K562 (cell line): ENCODE measurements around the gene IFT22. TPM values are rescaled to one million over a fixed set of nuclear protein-coding genes. Genes with fewer than 3 reads are reported as not detected.

Experiments used
- ATAC-seq: fragments of 200-7000 bp; cut with Tn5 transposase; 3 replicates; pipeline ENCODE4 v1.9.1; 2020; ENCODE audit warnings: moderate library complexity
- BruUV-seq: library from RNA; stranded (reverse); fragments of 400-500 nt; replicated peaks from 2 replicates; lab custom pipeline; 2021; lab: Mats Ljungman, UMichigan
- CTCF ChIA-PET: fragments of 300-600 bp; formaldehyde crosslinking; extraction: SDS; loops from one replicate; lab custom pipeline; 2021; ENCODE audit warnings: low intra/inter-chr PET ratio; lab: Yijun Ruan, JAX
- POLR2A ChIA-PET: fragments of 300-600, 350-650 bp; sonication (Branson Sonifier 250); formaldehyde crosslinking; extraction: SDS; loops from one replicate; lab custom pipeline; 2021; ENCODE audit warnings: antibody characterized with exemption, inconsistent platforms; lab: Yijun Ruan, JAX
- DNase-seq, 4 experiments: peaks; one replicate each; pipeline versions ENCODE4 v3.0.0 to v3.0.0-alpha.2; 2011 to 2018; ENCODE audit warnings: low spot score in 3 of 4, mixed read lengths in 3 of 4; ENCODE audit errors: extremely low read depth in 1 of 4
- FAIRE-seq: peaks from 2 replicates; lab custom pipeline; 2011; peaks lifted over from hg19 to GRCh38; lab: Jason Lieb, UNC
- H2AFZ ChIP-seq: 2 replicates; pipeline ENCODE4 v1.6.0; 2011; ENCODE audit warnings: low read depth, low read length, control low read depth, inconsistent platforms
- H3K27ac ChIP-seq: fragments of 200-600 bp; 3 replicates; pipeline ENCODE4 v1.8.0; 2011; ENCODE audit warnings: low read depth, mild to moderate bottlenecking, control low read depth, inconsistent platforms, low read length, moderate library complexity, mixed read lengths; ENCODE audit errors: extremely low read depth
- H3K27me3 ChIP-seq, 2 experiments: fragments of 300-600 bp in 1 of 2; 2 replicates in 1 of 2; 3 replicates in 1 of 2; pipeline versions ENCODE4 v1.6.0 to v1.8.0; 2011; ENCODE audit warnings: inconsistent platforms in 2 of 2, low read length in 2 of 2, mild to moderate bottlenecking in 1 of 2, mixed read lengths in 1 of 2, moderate library complexity in 1 of 2; ENCODE audit not compliant: control insufficient read depth in 2 of 2, insufficient read depth in 2 of 2
- H3K36me3 ChIP-seq: fragments of 300-600 bp; 3 replicates; pipeline ENCODE4 v1.8.0; 2011; ENCODE audit warnings: mild to moderate bottlenecking, low read length, inconsistent platforms; ENCODE audit not compliant: control insufficient read depth, insufficient read depth
- H3K4me1 ChIP-seq, 2 experiments: fragments of 200-600 bp in 1 of 2; replicated peaks in 1 of 2; 2 replicates in 1 of 2; 3 replicates in 1 of 2; pipeline versions ENCODE4 v1.5.1 to v1.8.0; 2011; ENCODE audit warnings: inconsistent platforms in 2 of 2, low read length in 2 of 2, mild to moderate bottlenecking in 1 of 2, mixed read lengths in 1 of 2, moderate library complexity in 1 of 2; ENCODE audit not compliant: control insufficient read depth in 2 of 2, insufficient read depth in 2 of 2
- H3K4me2 ChIP-seq: 2 replicates; pipeline ENCODE4 v1.6.1; 2011; ENCODE audit warnings: low read length, control low read depth, inconsistent platforms, mixed read lengths; ENCODE audit not compliant: insufficient read depth
- H3K4me3 ChIP-seq: fragments of 200-600 bp; sonication (generic), shearing (Covaris generic); 2 replicates; pipeline ENCODE4 v1.5.1; 2016; ENCODE audit warnings: control low read depth, inconsistent platforms
- H3K79me2 ChIP-seq: fragments of 200-600 bp; 3 replicates; pipeline ENCODE4 v1.8.0; 2011; ENCODE audit warnings: low read length, inconsistent platforms; ENCODE audit not compliant: control insufficient read depth, insufficient read depth
- H3K9ac ChIP-seq, 2 experiments: 2 replicates each; pipeline versions ENCODE4 v1.6.0 to v1.6.1; 2011; ENCODE audit warnings: low read depth in 2 of 2, low read length in 2 of 2, control low read depth in 1 of 2, inconsistent platforms in 1 of 2, mild to moderate bottlenecking in 1 of 2, mixed read lengths in 1 of 2; ENCODE audit not compliant: insufficient read depth in 1 of 2
- H3K9me1 ChIP-seq: one replicate; pipeline ENCODE4 v1.6.0; 2011; ENCODE audit warnings: inconsistent platforms, mild to moderate bottlenecking, low read length, moderate library complexity; ENCODE audit not compliant: control insufficient read depth, insufficient read depth
- H3K9me3 ChIP-seq: replicated peaks from 2 replicates; pipeline ENCODE4 v1.5.1; 2011; ENCODE audit warnings: low read depth, low read length, inconsistent platforms; ENCODE audit not compliant: control insufficient read depth, insufficient read depth
- H4K20me1 ChIP-seq: replicated peaks from 2 replicates; pipeline ENCODE4 v1.6.1; 2011; ENCODE audit warnings: low read length, inconsistent platforms, mixed read lengths; ENCODE audit not compliant: control insufficient read depth, insufficient read depth
- DMBX1 ChIP-seq: fragments of 250-450 bp; sonication (Bioruptor Pico); IDR thresholded peaks from 2 replicates; pipeline ENCODE4 v1.8.0; 2022; ENCODE audit warnings: inconsistent platforms, mild to moderate bottlenecking, moderate library complexity, borderline replicate concordance
- ELF1 ChIP-seq: fragments of 200-800 bp; sonication (Bioruptor generic); IDR thresholded peaks from 2 replicates; pipeline ENCODE4 v1.6.1; 2016; ENCODE audit warnings: missing genetic modification characterization, missing compliant biosample characterization
- FOSL1 ChIP-seq: fragments of 200-800 bp; sonication (Bioruptor generic); conservative IDR thresholded peaks from 2 replicates; pipeline ENCODE4 v1.6.1; 2016; ENCODE audit warnings: missing genetic modification characterization, missing compliant biosample characterization
- IRF2 ChIP-seq: sonication (generic); formaldehyde crosslinking; IDR thresholded peaks from 2 replicates; pipeline ENCODE4 v1.8.1; 2022; ENCODE audit warnings: mild to moderate bottlenecking, missing genetic modification reagents
- NR2C2 ChIP-seq, 2 experiments: fragments of 200-800 bp in 1 of 2; sonication (Bioruptor generic) in 1 of 2; sonication (generic) in 1 of 2; formaldehyde crosslinking in 1 of 2; IDR thresholded peaks; 2 replicates each; pipeline versions ENCODE4 v1.6.1 to v1.8.0; 2016 to 2022; ENCODE audit warnings: mild to moderate bottlenecking in 1 of 2, missing compliant biosample characterization in 1 of 2, missing genetic modification characterization in 1 of 2, missing genetic modification reagents in 1 of 2
- PHB2 ChIP-seq: fragments of 450-650 bp; IDR thresholded peaks from 2 replicates; pipeline ENCODE4 v1.6.1; 2017; ENCODE audit warnings: low read depth
- RBM22 ChIP-seq: fragments of 200-400 bp; formaldehyde crosslinking; IDR thresholded peaks from 2 replicates; pipeline ENCODE4 v1.6.1; 2018; ENCODE audit warnings: low read length, low read depth; ENCODE audit not compliant: poor library complexity, severe bottlenecking
- RBM25 ChIP-seq: fragments of 200-400 bp; formaldehyde crosslinking; IDR thresholded peaks from 2 replicates; pipeline ENCODE4 v1.6.1; 2018; ENCODE audit warnings: low read length, low read depth, moderate library complexity; ENCODE audit not compliant: severe bottlenecking
- RCOR1 ChIP-seq, 2 experiments: IDR thresholded peaks; 2 replicates each; pipeline ENCODE4 v1.6.1; 2012; ENCODE audit warnings: low read depth in 2 of 2, low read length in 2 of 2, borderline replicate concordance in 1 of 2, improper control_type of control experiment in 1 of 2
- SAFB ChIP-seq: fragments of 200-400 bp; formaldehyde crosslinking; IDR thresholded peaks from 2 replicates; pipeline ENCODE4 v1.6.1; 2017; ENCODE audit warnings: low read depth, low read length, borderline replicate concordance
- SMARCA5 ChIP-seq: fragments of 450-650 bp; IDR thresholded peaks from 2 replicates; pipeline ENCODE4 v1.6.1; 2016
- TEAD2 ChIP-seq: fragments of 450-650 bp; IDR thresholded peaks from 2 replicates; pipeline ENCODE4 v1.6.1; 2016; ENCODE audit warnings: missing genetic modification characterization, control low read depth, missing compliant biosample characterization
- ZNF146 ChIP-seq: IDR thresholded peaks from one replicate; pipeline ENCODE4 v1.6.1; 2018; ENCODE audit warnings: missing compliant biosample characterization; ENCODE audit not compliant: unreplicated experiment
- WGBS: fragments of 100-300 bp; shearing (Covaris generic); methylation state at CpG from one replicate; pipeline ENCODE4 v1.1.6; 2016; ENCODE audit warnings: low coverage, mixed read lengths; ENCODE audit not compliant: insufficient coverage; ENCODE audit errors: missing lambda C conversion rate; 5-methylcytosine and 5-hydroxymethylcytosine counted together
- in situ Hi-C: fragments of 300-500 bp; cut with MboI; formaldehyde crosslinking; loops from 4 replicates; pipeline ENCODE4 v1.15.0; 2018; ENCODE audit warnings: inconsistent platforms, mixed read lengths
- intact Hi-C: fragments of 100-400 bp; cut with micrococcal nuclease; formaldehyde crosslinking; loops from 2 replicates; pipeline ENCODE4 v1.14.2; 2022
- polyA plus RNA-seq, 8 experiments: library from polyadenylated mRNA; depleted of rRNA in 4 of 8; stranded (reverse) in 5 of 8; unstranded in 3 of 8; fragments of >200 nt; fragmentation: Nextera tagmentation in 2 of 8; fragmentation: Illumina TruSeq in 1 of 8; extraction: Ambion mirVana in 2 of 8; extraction: Trizol in 1 of 8; gene quantifications; 2 replicates each; pipeline versions ENCODE4 v1.2.1 to v1.2.3, GENCODE V29; 2011 to 2014; ENCODE audit warnings: inconsistent platforms in 1 of 8, missing spikeins in 1 of 8
- total RNA-seq, 7 experiments: library from RNA; depleted of rRNA in 6 of 7; stranded (reverse); fragments of >200 nt in 6 of 7; fragmentation: Illumina TruSeq in 2 of 7; extraction: Trizol in 2 of 7; gene quantifications; 2 replicates each; pipeline versions ENCODE4 v1.2.1 to v1.2.3, GENCODE V29; 2011 to 2021; ENCODE audit warnings: low replicate concordance in 1 of 7
- TF ChIP-seq, protein P1 (sequence below): fragments of 450-650 bp; IDR thresholded peaks from 2 replicates; pipeline ENCODE4 v1.6.1; 2018; ENCODE audit not compliant: partially characterized antibody
- TF ChIP-seq, protein P2 (sequence below): sonication (generic); formaldehyde crosslinking; IDR thresholded peaks from 2 replicates; pipeline ENCODE4 v1.8.1; 2023; ENCODE audit warnings: mild to moderate bottlenecking, missing genetic modification reagents, moderate library complexity

Gene IFT22
- total and polyA plus RNA-seq, 9 of the 15 experiments (the other 6 are each of a cell fraction or from before 2014, with no cell fraction given), result 6.3 to 18.2 (median 7.7) TPM

DNA sequence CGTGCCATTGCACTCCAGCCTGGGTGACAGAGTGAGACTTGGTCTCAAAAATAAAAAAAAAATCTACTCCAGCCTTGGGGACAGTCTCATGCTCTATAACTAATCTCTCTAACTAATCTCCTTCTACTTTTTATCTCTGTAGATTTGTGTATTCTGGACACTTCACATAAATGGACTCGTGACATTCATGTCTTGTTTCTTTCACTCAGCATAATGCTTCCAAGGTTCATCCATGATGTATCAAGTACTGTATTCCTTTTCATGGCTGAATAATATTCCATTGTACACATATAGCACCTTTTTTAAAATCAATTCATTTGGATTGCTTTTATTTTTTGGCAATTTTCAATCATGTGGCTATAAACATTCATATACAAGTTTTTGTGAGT is 31.3 kb upstream of the IFT22 start:
- ChIA-PET POLR2A (interaction anchor here (1.0 kb wide), 1 partner anchor 9 kb away, joined by 3 read pairs; no protein-coding TSS in a partner anchor), CTCF (no interaction called here)
- FAIRE-seq, result no peak
- H3K79me2 ChIP-seq, result no peaks in the 10 kb centered on the region
- H3K4me2 ChIP-seq, result no peak overlapping the region
- no peak overlapping the region for H2AFZ ChIP-seq
- ATAC-seq, result no peak; the same call in 2 of the 3 replicates
- in situ Hi-C loops, result no loop called here
- no peak overlapping the region for H3K4me3 ChIP-seq
- DNase-seq, result no peak
- H3K27me3 ChIP-seq, result peaks cover 4 to 18% of the 10 kb centered on the region in 2 experiments; a peak in 2 of 5 replicates
- BruUV-seq, result no TSS peak
- 11% methylated on average over 2 of the region's 2 CpGs for WGBS
- intact Hi-C loops, result no loop called here
- no peaks in the 10 kb centered on the region for H3K9me3 ChIP-seq
- H3K4me1 ChIP-seq, result peaks cover 7 to 12% of the 10 kb centered on the region in 2 experiments; a peak in 4 of 5 replicates
- no peaks in the 10 kb centered on the region for H4K20me1 ChIP-seq
- H3K36me3 ChIP-seq, result no peaks in the 10 kb centered on the region
- H3K9me1 ChIP-seq, result no peaks in the 10 kb centered on the region
- no peak overlapping the region for H3K9ac ChIP-seq
- H3K27ac ChIP-seq, result no peak overlapping the region
- TF ChIP-seq FOSL1 (tag), result peak; percentile 68
- TF ChIP-seq, protein P1, sequence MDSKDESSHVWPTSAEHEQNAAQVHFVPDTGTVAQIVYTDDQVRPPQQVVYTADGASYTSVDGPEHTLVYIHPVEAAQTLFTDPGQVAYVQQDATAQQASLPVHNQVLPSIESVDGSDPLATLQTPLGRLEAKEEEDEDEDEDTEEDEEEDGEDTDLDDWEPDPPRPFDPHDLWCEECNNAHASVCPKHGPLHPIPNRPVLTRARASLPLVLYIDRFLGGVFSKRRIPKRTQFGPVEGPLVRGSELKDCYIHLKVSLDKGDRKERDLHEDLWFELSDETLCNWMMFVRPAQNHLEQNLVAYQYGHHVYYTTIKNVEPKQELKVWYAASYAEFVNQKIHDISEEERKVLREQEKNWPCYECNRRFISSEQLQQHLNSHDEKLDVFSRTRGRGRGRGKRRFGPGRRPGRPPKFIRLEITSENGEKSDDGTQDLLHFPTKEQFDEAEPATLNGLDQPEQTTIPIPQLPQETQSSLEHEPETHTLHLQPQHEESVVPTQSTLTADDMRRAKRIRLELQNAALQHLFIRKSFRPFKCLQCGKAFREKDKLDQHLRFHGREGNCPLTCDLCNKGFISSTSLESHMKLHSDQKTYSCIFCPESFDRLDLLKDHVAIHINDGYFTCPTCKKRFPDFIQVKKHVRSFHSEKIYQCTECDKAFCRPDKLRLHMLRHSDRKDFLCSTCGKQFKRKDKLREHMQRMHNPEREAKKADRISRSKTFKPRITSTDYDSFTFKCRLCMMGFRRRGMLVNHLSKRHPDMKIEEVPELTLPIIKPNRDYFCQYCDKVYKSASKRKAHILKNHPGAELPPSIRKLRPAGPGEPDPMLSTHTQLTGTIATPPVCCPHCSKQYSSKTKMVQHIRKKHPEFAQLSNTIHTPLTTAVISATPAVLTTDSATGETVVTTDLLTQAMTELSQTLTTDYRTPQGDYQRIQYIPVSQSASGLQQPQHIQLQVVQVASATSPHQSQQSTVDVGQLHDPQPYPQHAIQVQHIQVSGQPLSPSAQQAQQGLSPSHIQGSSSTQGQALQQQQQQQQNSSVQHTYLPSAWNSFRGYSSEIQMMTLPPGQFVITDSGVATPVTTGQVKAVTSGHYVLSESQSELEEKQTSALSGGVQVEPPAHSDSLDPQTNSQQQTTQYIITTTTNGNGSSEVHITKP, result no peak
- no peak for TF ChIP-seq IRF2 (CRISPR knock-in tag)
- 0 out of 2 replicates have a peak, but pooled peaks have one; percentile 4 for TF ChIP-seq PHB2
- TF ChIP-seq ZNF146 (CRISPR knock-in tag), result peak; percentile 100
- TF ChIP-seq RCOR1 (IDR thresholded peaks at IDR 0.05; ENCODE audit: borderline replicate concordance in 1 of 2, low read depth in 2 of 2, low read length in 2 of 2), result 0 out of 4 replicates have a peak, but pooled peaks of 1 of the 2 experiments have one; percentile 37
- TF ChIP-seq NR2C2 (CRISPR knock-in tag; IDR thresholded peaks at IDR 0.05), result no peak
- TF ChIP-seq NR2C2 (tag; IDR thresholded peaks at IDR 0.05), result peak; percentile 60
- TF ChIP-seq, protein P2, sequence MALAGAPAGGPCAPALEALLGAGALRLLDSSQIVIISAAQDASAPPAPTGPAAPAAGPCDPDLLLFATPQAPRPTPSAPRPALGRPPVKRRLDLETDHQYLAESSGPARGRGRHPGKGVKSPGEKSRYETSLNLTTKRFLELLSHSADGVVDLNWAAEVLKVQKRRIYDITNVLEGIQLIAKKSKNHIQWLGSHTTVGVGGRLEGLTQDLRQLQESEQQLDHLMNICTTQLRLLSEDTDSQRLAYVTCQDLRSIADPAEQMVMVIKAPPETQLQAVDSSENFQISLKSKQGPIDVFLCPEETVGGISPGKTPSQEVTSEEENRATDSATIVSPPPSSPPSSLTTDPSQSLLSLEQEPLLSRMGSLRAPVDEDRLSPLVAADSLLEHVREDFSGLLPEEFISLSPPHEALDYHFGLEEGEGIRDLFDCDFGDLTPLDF (CRISPR knock-in tag), result no peak
- peak; percentile 76; the same call in 1 of the 2 replicates for TF ChIP-seq SMARCA5
- TF ChIP-seq SAFB, result no peak
- TF ChIP-seq RBM22, result no peak
- no peak for TF ChIP-seq TEAD2 (tag)
- TF ChIP-seq ELF1 (tag), result no peak
- TF ChIP-seq RBM25, result peak; percentile 69
- no peak for TF ChIP-seq DMBX1 (CRISPR knock-in tag)
